GM18499 (cell line): ENCODE results near the gene KPRP.

Source experiments
- ATAC-seq: cut with Tn5 transposase; IDR thresholded peaks from one replicate; pipeline ENCODE4 v1.9.1; 2021; ENCODE audit warnings: moderate number of reproducible peaks; ENCODE audit not compliant: insufficient read depth, unreplicated experiment

Gene KPRP, protein sequence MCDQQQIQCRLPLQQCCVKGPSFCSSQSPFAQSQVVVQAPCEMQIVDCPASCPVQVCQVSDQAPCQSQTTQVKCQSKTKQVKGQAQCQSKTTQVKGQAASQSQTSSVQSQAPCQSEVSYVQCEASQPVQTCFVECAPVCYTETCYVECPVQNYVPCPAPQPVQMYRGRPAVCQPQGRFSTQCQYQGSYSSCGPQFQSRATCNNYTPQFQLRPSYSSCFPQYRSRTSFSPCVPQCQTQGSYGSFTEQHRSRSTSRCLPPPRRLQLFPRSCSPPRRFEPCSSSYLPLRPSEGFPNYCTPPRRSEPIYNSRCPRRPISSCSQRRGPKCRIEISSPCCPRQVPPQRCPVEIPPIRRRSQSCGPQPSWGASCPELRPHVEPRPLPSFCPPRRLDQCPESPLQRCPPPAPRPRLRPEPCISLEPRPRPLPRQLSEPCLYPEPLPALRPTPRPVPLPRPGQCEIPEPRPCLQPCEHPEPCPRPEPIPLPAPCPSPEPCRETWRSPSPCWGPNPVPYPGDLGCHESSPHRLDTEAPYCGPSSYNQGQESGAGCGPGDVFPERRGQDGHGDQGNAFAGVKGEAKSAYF

DNA sequence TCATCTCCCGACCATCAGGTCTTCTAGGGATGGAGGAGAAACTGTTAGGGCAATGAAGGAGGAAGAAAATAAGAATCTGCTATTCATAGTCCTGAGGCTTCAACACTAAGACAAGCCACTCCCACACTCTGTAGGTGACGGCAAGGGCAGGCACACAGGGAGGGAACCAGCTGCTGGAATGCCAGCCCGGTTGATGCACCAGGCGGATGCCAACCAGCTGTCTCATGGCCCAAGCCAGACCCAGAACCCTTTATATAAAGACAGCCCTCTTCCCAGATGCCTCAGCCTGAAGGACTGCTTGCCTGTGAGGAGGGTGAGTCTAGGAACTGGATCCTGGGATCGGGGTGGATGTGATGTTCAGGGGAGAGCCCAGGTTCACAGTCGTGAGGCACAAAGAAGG lies at the start of gene KPRP:
Gene KPRP (plus strand): TSS at position 279 of the 400 bp plus-strand sequence. CDS start 1,564 bp downstream, outside the sequence.
- no peak for ATAC-seq

DNA sequence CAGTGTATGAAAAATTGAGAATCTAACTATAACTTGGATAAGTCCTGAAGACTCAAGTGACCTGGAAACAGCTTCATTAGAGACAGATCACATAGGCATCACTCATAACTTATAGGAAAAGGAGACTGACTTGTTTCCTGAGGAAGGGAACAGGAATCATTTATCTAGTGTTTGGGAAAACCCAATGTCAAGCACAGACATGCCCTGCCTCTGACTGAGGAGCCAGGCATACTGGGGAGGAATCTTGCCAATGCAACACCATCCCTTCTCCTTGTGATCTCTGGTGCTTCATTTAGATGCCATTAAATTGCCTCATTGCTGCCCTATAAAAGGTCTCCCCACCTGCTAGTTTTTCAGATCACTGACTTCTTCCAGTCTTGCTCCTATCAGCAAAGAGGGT lies 39.6 kb upstream of the KPRP start:
- no peak for ATAC-seq

DNA sequence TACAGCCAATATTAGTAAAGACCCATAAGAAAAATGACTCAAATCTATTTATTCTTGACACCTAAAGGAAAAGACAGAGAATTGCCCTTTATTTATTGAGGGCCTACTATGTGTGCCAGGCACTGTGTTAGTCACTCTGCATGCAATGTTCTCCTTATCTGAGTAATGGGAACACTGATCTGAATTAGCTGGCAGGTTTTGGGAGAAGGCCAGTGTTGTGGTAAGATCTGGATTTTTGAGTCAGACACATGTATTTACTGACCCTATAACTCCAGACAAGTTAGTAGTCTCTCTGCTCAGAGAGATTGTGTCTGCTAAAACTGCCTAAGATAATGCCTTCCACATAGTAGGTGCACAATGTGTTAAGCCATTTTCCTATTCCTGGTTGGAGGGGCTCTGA lies 32.6 kb upstream of the KPRP start:
- no peak for ATAC-seq

DNA sequence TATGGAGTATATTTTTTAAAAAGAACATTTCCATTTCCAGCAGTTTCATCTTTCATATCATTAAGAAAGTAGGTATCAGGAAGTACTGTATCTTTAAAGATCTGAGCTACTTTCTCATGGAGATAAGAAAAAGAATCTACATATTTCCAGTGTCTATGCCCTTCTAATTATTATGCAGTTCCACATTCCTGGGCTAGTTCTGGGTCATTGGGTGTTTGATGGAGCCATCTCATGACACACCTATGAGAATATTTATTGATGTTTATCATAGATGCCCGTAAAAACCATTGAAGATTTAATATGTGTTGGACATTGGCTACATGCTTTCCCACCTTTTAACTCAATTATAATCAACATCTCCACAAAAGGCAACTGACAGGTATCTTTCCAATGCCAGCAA lies 28.8 kb upstream of the KPRP start:
- no peak for ATAC-seq

DNA sequence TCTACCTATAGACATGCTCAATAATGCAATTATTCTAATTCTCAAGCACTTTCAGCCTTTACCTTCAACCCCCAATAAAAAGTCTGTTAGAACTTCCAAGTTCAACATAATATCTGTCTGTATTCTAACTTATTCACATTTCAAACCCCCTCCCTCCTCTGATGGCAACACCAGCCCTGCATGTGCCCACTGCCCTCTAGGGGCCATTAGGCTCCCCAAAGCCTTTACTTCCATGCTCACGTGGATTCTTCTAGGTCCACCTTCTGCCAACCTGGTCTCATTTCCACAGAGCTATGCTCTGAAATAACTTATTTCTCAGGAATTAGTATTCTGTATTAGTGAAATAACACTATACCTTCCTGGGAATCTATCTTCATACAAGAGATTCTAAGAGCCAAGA lies 22.2 kb upstream of the KPRP start:
- no peak for ATAC-seq

DNA sequence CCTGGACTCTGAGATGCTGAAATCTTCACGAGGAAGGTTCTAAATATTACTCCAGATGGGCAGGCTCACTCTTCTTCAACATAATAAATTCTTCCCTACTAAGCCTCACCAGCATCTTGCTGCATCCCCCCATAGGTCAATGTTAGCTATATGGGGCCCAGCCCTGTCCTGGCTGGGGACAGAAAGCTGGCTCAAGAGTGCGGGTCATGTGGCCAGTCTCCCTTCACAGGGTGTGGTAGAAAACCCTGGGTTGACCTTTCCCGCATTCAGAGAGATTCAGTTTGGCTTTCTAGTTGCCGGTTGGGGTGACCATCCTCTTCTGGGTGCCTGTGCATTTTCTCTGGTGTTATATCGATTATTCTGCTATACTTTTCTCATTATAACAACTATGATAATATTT lies 19.8 kb upstream of the KPRP start:
- ATAC-seq = no peak

DNA sequence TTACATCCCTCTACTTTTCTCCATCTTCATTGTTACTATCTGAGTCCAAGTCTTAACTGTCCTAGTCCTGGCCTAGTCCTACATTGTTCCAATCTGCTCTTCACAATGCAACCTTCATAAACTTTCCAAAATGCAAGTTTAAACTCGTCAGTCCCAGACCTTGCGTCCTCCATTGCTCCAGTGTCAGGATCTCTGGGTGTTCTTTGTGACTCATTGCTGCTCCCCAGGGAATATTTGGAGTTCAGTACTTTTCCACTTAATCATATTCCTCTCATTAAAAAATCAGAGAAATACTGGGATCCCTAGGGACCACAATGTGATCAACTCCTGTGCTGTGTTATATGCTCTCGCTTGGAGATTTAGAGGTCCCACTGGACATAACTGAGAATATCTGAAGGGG lies 18.0 kb upstream of the KPRP start:
- no peak for ATAC-seq

DNA sequence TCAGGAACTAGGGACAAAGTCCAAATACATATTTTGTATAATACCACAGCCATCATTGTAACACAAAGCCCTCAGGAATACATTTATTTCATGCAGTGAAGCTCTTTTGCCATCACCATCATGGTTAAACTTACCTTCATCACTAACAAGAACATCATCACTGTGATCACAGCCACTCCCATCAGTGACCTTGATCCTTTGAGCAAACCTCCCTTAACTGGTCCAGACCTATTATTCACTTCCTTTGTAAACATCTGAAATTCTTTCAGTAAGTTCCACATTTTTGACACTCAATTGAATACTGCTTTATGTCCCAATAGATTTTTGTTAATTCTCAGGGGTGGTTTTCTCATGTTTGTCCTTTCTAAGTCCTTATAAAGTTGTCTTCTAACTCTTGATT lies 16.2 kb upstream of the KPRP start:
- no peak for ATAC-seq

DNA sequence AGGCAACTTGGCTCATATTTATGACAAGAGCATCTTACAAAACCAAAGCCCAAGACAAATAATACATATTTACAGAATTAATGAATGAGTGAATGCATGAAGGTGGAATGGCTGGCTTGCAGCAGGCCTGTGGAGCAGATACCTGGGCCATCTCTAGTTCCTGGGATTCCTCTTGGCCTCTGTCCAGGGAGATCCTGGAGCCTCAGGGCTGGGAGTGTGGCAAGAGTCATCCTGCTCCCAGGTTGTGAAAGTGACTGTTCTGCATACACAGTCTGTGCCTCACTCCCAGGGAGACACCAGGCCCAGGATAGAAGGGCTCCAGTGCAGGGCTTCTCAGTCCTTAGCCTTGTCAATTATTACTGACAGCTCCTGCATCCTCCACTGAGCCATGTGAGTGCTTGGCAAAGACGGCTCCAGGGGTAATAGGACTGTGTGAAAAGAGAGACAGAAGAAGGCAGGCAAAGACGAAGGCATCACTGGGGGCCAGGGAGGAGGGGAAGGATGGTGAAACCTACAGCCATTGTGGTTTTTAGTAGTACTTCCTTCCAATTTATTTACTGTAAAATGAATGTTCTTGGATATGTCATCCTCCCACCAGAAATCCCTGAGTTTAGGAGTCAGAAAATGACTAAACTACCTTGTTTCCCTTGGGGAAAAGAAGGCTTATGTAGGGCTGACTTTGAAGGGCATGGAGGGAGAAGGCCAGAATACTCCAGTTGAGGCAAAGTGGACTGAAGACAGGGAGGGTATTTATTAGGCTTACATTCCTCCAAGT lies 14.3 kb upstream of the KPRP start:
- no peak for ATAC-seq

DNA sequence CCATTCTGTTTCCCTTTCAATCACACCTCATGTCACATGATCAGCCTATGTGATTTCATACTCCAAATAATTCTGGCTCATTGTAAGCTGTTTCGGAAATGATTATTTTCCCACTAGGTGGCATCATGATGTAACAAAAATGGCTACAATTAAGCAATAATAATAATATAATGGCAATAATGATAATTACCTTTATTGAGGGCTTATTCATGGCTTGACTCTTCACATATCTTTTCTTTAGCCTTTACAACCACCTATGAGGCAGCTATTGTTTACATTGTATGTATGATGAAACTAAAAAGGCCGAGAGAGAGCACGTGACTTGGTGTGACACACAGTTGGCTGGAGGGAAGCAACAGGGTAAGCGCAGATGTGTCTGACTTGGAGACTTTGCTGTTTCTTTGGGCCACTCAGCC lies 12.5 kb upstream of the KPRP start:
- no peak for ATAC-seq

DNA sequence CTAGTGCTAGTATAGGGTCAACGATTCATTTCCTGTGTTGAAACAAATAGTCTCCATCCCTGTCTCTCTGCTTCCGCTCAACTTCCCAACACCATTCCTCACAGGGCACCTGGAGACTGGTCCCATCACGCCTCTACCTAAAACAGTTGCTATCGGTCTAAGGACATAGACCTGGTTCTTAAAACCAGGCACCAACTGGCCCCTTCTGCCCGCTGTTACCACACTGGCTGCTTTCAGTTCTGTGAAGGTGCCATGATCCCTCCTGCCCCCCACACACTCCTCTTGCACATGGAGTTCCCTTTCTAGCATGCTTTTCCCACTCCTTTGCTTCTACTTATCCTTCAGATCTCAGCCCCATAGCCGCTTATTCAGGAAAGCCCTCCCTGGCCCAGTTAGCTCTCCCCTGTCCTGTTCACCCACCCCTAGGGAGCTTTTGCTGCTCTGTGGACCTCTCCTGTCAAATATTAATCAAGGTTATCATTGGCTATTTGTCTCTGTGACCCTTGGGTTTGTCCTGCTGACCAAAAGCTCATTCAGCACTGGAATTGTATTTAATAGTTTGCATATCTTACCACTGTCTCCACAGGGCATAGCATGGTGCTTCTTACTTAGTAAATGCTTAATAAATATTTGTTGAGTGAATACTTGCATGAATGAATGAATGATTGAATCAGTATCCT lies 11.9 kb upstream of the KPRP start:
- no peak for ATAC-seq

DNA sequence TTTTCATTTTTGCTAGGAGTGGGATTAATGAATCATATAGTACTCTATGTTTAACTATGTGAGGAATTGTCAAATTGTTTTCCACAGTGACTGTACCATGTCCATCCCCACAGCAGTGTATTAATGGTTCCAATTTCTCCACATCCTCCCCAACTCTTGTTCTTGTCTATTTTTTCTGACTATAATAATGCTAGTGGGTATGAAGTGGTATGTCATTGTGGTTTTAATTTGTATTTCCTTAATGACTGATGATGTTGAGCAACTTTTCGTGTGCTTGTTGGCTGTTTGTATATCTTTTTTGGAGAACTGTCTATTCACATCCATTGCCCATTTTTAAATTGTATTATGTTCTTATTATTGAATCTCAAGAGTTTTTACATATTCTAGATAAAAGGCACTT lies 10.0 kb upstream of the KPRP start:
- ATAC-seq = no peak

DNA sequence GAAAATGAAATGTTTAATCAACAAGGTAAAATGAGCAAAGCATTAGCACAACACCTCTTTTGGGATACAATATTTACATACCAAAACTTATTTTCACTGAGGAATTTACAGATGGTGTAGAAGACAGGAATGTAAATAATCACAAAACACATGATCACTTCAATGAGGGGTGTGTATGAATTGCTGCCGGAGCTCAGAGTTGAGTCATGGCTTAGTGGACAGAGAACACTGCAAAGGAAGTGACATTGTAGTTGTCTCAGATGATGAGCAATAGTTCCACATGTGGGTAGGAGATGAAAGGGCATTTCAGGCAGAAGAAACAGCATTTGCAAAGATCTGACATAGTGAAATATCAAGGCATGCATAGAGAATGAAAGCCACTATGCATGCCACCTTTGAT lies 5.6 kb upstream of the KPRP start:
- no peak for ATAC-seq

DNA sequence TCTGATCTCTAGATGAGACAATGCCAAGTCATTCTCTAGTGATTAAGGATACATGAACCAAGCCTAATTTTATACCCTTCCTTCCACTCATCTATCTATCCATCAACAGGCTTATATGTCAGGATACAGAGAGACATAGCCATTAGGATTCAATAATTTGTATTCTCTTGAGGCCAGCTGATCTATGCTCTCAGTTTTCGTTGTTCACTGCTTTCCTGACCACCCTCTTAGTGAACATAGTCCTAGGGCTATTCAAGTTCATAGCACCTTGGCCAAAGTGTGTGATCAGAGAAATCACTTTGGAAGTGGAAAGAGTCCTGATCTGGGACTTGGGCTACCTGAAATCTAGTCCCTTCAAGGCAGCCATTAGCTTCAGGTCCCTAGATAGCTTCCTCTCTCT lies 4.2 kb upstream of the KPRP start:
- no peak for ATAC-seq

DNA sequence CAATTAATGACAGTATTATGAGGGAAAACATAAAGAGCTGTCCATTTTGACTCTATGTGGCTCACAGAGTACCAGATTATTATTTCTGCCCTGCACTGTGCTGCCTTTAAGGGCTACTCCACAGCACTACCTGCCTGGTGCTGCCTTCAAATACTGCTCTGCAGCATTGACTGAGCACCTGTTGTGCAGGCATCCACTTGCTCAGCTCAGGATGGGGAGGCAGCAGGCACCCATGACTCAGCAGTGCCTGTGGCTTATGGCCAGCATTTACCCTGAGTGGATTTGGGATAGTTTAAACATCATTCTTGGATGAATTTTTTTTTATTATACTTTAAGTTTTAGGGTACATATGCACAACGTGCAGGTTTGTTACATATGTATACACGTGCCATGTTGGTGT lies 953 bp upstream of the KPRP start:
- no peak for ATAC-seq

DNA sequence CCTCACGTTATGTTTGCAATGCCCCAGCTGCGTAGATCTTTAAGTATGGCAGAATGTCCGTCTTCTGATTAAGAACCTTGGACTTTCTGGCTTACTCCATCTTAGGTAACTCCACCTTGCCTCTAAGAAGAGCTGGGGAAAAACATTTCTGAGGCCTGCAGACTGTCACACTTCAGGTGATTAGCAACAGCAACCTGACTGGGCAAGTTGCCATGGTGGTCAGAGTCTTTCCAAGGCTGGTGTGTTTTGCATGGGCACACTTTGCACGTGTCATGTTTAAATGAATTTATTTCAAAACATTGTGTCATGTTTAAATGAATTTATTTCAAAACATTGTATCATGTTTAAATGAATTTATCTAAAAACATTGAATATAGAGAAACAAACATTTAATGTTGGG lies 811 bp downstream of the KPRP start:
- no peak for ATAC-seq

DNA sequence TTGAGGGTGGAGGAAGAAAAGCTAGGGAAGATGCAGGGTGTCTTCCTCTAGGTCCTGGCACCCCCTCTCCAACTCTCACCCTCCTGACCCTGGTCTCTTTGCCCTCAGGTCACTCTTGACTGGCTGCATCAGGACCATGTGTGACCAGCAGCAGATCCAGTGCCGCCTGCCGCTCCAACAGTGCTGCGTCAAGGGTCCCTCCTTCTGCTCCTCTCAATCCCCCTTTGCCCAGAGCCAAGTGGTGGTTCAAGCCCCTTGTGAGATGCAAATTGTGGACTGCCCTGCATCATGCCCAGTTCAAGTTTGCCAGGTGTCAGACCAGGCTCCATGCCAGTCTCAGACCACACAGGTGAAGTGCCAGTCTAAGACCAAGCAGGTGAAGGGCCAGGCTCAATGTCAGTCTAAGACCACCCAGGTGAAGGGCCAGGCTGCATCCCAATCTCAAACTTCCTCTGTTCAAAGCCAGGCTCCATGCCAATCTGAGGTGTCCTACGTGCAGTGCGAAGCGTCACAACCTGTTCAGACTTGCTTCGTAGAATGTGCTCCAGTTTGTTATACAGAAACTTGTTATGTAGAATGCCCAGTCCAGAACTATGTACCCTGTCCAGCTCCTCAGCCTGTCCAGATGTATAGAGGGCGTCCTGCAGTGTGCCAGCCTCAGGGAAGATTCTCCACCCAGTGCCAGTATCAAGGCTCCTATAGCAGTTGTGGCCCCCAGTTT lies 1.8 kb downstream of the KPRP start:
- ATAC-seq = no peak

DNA sequence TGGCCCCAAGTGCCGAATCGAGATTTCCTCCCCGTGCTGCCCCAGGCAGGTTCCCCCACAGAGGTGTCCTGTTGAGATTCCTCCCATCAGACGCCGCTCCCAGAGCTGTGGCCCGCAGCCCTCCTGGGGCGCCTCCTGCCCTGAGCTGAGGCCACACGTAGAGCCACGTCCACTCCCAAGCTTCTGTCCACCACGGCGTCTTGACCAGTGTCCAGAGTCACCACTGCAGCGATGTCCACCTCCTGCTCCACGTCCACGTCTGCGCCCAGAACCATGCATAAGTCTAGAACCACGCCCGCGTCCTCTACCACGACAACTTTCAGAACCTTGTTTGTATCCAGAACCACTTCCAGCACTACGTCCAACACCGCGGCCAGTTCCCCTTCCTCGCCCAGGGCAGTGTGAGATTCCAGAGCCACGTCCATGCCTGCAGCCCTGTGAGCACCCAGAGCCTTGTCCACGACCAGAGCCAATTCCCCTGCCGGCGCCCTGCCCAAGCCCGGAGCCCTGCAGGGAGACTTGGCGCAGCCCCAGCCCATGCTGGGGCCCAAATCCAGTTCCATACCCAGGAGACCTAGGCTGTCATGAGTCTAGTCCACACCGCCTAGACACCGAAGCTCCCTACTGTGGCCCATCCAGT lies 2.8 kb downstream of the KPRP start:
- ATAC-seq = no peak

DNA sequence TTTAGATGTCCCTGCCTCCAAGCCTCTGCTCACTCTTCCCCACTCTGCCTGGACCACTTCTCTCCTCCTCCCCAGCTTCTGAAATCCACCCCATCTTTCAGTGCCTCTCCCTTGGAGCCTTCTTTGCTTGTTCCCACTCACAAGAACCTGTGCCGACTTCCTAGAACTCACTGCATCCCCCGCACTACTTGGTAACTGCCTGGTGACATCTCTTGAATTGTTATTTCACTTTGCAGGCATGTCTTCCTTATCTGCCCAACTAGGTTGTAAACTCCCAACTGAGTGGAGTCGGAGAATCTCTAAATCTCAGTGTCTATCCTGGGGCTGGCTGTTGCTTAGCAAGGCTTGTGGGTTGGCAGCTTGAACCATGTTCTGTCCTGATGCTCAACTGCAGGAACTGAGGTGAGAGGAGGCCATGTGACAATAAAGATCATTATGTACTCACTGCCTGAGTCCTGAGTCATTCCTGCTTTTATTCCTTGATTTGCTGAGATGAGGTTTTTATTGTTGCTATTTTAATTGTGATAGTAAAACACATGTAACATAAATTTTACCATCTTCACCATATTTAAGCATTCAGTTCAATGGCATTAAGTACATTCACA lies 3.9 kb downstream of the KPRP start:
- ATAC-seq = no peak
